OCI-LY3 (cell line): ENCODE results near the gene NUP98.

Experiments
- H2AFZ ChIP-seq: fragments of 200-600, 300-600 bp; shearing (Covaris generic); 2 replicates; pipeline ENCODE4 v1.6.0; 2014; ENCODE audit warnings: antibody characterized with exemption, low read depth, low read length
- H3K27ac ChIP-seq: fragments of 200-600, 300-600 bp; sonication (generic); 2 replicates; pipeline ENCODE4 v1.5.1; 2014; ENCODE audit warnings: mild to moderate bottlenecking, low read length, moderate library complexity, mixed read lengths
- H3K27me3 ChIP-seq: fragments of 200-600, 300-600 bp; sonication (generic); 2 replicates; pipeline ENCODE4 v1.6.1; 2014; ENCODE audit warnings: low read depth, low read length, mixed read lengths
- H3K36me3 ChIP-seq: fragments of 200-600, 300-600 bp; sonication (generic); replicated peaks from 2 replicates; pipeline ENCODE3; 2014; ENCODE audit warnings: low read depth, low read length, mixed read lengths
- H3K4me1 ChIP-seq: fragments of 300-600, 200-600 bp; sonication (generic); 2 replicates; pipeline ENCODE4 v1.6.1; 2014; ENCODE audit warnings: low read length, mixed read lengths
- H3K4me2 ChIP-seq: fragments of 200-600, 300-600 bp; sonication (generic); 2 replicates; pipeline ENCODE4 v1.6.1; 2014; ENCODE audit warnings: low read length, mixed read lengths
- H3K4me3 ChIP-seq: fragments of 300-600, 200-600 bp; sonication (generic); 2 replicates; pipeline ENCODE4 v1.5.1; 2014; ENCODE audit warnings: antibody characterized with exemption, mild to moderate bottlenecking, low read length, moderate library complexity
- H3K79me2 ChIP-seq: fragments of 300-600, 200-600 bp; shearing (Covaris generic); 2 replicates; pipeline ENCODE4 v1.6.1; 2014; ENCODE audit warnings: mild to moderate bottlenecking, low read length, mixed read lengths
- H3K9ac ChIP-seq: fragments of 300-600, 200-600 bp; shearing (Covaris generic); 2 replicates; pipeline ENCODE4 v1.6.0; 2014; ENCODE audit warnings: mild to moderate bottlenecking, low read length, moderate library complexity
- H3K9me3 ChIP-seq: fragments of 200-600, 300-600 bp; shearing (Covaris generic); 2 replicates; pipeline ENCODE4 v1.6.1; 2014; ENCODE audit warnings: low read length, mixed read lengths; ENCODE audit not compliant: insufficient read depth
- H4K20me1 ChIP-seq: fragments of 200-600, 300-600 bp; sonication (generic); 2 replicates; pipeline ENCODE4 v1.6.1; 2016; ENCODE audit warnings: low read length, mixed read lengths; ENCODE audit not compliant: insufficient read depth
- CTCF ChIP-seq: fragments of 200-600, 300-600 bp; sonication (generic); IDR thresholded peaks from 2 replicates; pipeline ENCODE4 v1.5.1; 2014; ENCODE audit warnings: antibody characterized with exemption, low read length, low read depth
- EZH2phosphoT487 ChIP-seq: fragments of 200-600 bp; shearing (Covaris generic); IDR thresholded peaks from 2 replicates; pipeline ENCODE4 v1.6.1; 2018; ENCODE audit warnings: antibody characterized with exemption, mixed run types, low read depth

Gene NUP98

GRCh38 chr11:3823303-3823702 lies 25.9 kb upstream of the NUP98 start:
- H2AFZ ChIP-seq: no peak overlapping the region
- H3K9ac ChIP-seq: no peak overlapping the region
- H3K79me2 ChIP-seq: peaks cover 20% of the 10 kb centered on the region
- no peak overlapping the region for H3K4me3 ChIP-seq
- H3K36me3 ChIP-seq: peaks cover 31% of the 10 kb centered on the region
- H3K9me3 ChIP-seq: no peaks in the 10 kb centered on the region
- H3K27me3 ChIP-seq: no peaks in the 10 kb centered on the region
- H3K27ac ChIP-seq: no peak overlapping the region
- TF ChIP-seq EZH2phosphoT487 (no peak), CTCF (no peak)
- peaks cover 16% of the 10 kb centered on the region; the same call in 1 of the 2 replicates for H4K20me1 ChIP-seq
- no peak overlapping the region for H3K4me2 ChIP-seq
- H3K4me1 ChIP-seq: no peaks in the 10 kb centered on the region

- Histone ChIP-seq H3K4me1 (no peaks in the 10 kb centered on the region), H3K9ac (no peak overlapping the region), H3K79me2 (peaks cover 15% of the 10 kb centered on the region), H3K9me3 (no peaks in the 10 kb centered on the region), H3K27me3 (no peaks in the 10 kb centered on the region), H3K27ac (no peak overlapping the region), H2AFZ (no peak overlapping the region), H3K4me2 (no peak overlapping the region), H3K4me3 (no peak overlapping the region), H3K36me3 (peaks cover 22% of the 10 kb centered on the region), H4K20me1 (peaks cover 9% of the 10 kb centered on the region; the same call in 1 of the 2 replicates)
- no peak for TF ChIP-seq EZH2phosphoT487
- TF ChIP-seq CTCF: no peak
These were observed 25.0 kb upstream of the NUP98 start for GRCh38 chr11:3822312-3822711.

GRCh38 chr11:3820971-3821370 lies 23.6 kb upstream of the NUP98 start:
- H3K9ac ChIP-seq: no peak overlapping the region
- H3K4me2 ChIP-seq: no peak overlapping the region
- H2AFZ ChIP-seq: no peak overlapping the region
- peaks cover 15% of the 10 kb centered on the region for H3K79me2 ChIP-seq
- no peak overlapping the region for H3K27ac ChIP-seq
- H3K9me3 ChIP-seq: no peaks in the 10 kb centered on the region
- H4K20me1 ChIP-seq: peaks cover 9% of the 10 kb centered on the region; the same call in 1 of the 2 replicates
- no peaks in the 10 kb centered on the region for H3K27me3 ChIP-seq
- H3K36me3 ChIP-seq: peaks cover 9% of the 10 kb centered on the region
- no peak for TF ChIP-seq EZH2phosphoT487
- TF ChIP-seq CTCF: no peak
- no peaks in the 10 kb centered on the region for H3K4me1 ChIP-seq
- H3K4me3 ChIP-seq: no peak overlapping the region

GRCh38 chr11:3817181-3817800 lies 19.9 kb upstream of the NUP98 start:
- TF ChIP-seq EZH2phosphoT487 (no peak), CTCF (no peak)
- no peaks in the 10 kb centered on the region for H3K4me1 ChIP-seq
- H3K9ac ChIP-seq: no peak overlapping the region
- H3K9me3 ChIP-seq: no peaks in the 10 kb centered on the region
- no peak overlapping the region for H2AFZ ChIP-seq
- H3K36me3 ChIP-seq: peaks cover 5% of the 10 kb centered on the region
- peaks cover 15% of the 10 kb centered on the region for H3K79me2 ChIP-seq
- H3K4me2 ChIP-seq: no peak overlapping the region
- H3K27me3 ChIP-seq: no peaks in the 10 kb centered on the region
- no peak overlapping the region for H3K27ac ChIP-seq
- H4K20me1 ChIP-seq: peaks cover 9% of the 10 kb centered on the region; the same call in 1 of the 2 replicates
- H3K4me3 ChIP-seq: no peak overlapping the region
